Ascending aorta (tissue), 2 donors: Measurements from ENCODE around the gene LILRA2. TPM values are rescaled to one million over a fixed set of nuclear protein-coding genes. Genes with fewer than 3 reads are reported as not detected.

Experiments used
- DNase-seq, 2 donors: peaks; one replicate each; pipeline ENCODE4 v3.0.0-alpha.2; 2019; ENCODE audit warnings: low spot score in 2 of 2
- H3K27ac ChIP-seq, 2 donors: fragments of 200-600 bp; sonication (generic); one replicate each; pipeline ENCODE4 v1.5.1; 2016 to 2017; ENCODE audit warnings: mild to moderate bottlenecking in 1 of 2
- H3K27me3 ChIP-seq: fragments of 200-600 bp; sonication (generic); one replicate; pipeline ENCODE4 v1.5.1; 2017
- H3K36me3 ChIP-seq, 2 donors: fragments of 200-600 bp; sonication (generic); one replicate each; pipeline ENCODE4 v1.5.1; 2016
- H3K4me1 ChIP-seq, 2 donors: fragments of 200-600 bp; sonication (generic); one replicate each; pipeline ENCODE4 v1.5.1; 2016 to 2017; ENCODE audit warnings: mild to moderate bottlenecking in 1 of 2
- H3K4me3 ChIP-seq, 2 donors: fragments of 200-600 bp; sonication (generic); one replicate each; pipeline ENCODE4 v1.5.1; 2016 to 2017; ENCODE audit warnings: mild to moderate bottlenecking in 1 of 2
- H3K9me3 ChIP-seq, 2 donors: fragments of 200-600 bp; sonication (generic); one replicate each; pipeline ENCODE4 v1.5.1; 2016
- intact Hi-C: fragments of 100-400 bp; cut with DNase I; formaldehyde crosslinking; loops from one replicate; pipeline ENCODE4 v1.15.1; 2023
- total RNA-seq: library from RNA; depleted of rRNA; stranded (reverse); fragments of >200 nt; gene quantifications from one replicate; pipeline ENCODE4 v1.1.0, GENCODE V29; 2016
- TF ChIP-seq, protein P1 (sequence below), 3 experiments: fragments of 200-600 bp in 2 of 3; fragments of 450-650 bp in 1 of 3; sonication (generic) in 2 of 3; IDR thresholded peaks; one replicate each; pipeline ENCODE4 v1.5.1; 2016 to 2019; ENCODE audit warnings: antibody characterized with exemption in 3 of 3, mild to moderate bottlenecking in 1 of 3, moderate library complexity in 1 of 3

LILRA2 gene
- not detected for total RNA-seq

DNA sequence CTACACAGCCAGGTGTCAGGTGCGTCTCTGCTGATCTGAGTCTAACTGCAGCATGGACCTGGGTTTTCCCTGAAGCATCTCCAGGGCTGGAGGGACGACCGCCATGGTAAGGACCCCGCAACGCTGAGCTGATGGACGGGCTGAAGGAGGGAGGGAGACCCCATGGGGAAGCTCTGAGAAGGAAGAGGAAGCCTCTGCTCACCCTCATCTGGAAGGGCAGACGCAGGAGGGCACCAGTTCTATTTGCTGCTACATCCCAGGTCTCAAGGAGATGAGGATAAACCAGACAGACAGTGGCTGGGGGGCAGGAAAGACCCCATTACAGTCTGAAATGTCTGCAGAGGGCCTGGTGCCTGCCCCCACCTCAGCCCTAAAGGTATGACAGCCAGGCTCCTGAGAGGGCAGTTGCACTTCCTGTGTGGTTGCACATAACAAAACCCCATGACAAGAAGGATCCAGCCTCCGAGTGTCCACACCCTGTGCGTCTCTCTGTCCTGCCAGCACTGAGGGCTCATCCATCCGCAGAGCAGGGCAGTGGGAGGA, at the start of gene LILRA2:
Gene LILRA2 (plus strand): TSS at position 461 of the 543 bp plus-strand sequence. CDS start 89 bp downstream, outside the sequence.
- intact Hi-C loops, result no loop called here
- TF ChIP-seq, protein P1, sequence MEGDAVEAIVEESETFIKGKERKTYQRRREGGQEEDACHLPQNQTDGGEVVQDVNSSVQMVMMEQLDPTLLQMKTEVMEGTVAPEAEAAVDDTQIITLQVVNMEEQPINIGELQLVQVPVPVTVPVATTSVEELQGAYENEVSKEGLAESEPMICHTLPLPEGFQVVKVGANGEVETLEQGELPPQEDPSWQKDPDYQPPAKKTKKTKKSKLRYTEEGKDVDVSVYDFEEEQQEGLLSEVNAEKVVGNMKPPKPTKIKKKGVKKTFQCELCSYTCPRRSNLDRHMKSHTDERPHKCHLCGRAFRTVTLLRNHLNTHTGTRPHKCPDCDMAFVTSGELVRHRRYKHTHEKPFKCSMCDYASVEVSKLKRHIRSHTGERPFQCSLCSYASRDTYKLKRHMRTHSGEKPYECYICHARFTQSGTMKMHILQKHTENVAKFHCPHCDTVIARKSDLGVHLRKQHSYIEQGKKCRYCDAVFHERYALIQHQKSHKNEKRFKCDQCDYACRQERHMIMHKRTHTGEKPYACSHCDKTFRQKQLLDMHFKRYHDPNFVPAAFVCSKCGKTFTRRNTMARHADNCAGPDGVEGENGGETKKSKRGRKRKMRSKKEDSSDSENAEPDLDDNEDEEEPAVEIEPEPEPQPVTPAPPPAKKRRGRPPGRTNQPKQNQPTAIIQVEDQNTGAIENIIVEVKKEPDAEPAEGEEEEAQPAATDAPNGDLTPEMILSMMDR (IDR thresholded peaks at IDR 0.05), result no peak

DNA sequence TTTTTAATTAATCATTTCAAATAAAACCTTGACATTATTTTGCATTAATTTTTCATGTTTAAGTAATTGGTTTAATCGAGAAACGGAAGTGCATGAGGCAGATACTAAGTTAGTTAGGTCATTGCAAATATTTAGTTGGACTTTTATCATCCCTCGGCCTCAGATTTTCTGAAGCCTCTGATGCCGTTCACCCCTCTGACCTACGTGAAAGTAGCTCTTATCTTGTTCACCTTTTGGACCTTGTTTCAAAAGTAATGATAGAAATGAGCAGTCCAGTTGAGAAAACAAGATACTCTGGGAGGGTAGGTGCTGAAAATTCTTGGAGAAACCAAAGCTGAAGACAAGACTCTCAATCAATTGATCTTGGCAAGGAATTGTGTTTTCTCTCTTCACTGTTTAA, 48.0 kb upstream of the LILRA2 start:
- Histone ChIP-seq H3K27me3 (no peaks in the 10 kb centered on the region), H3K9me3 (no peaks in the 10 kb centered on the region), H3K4me1 (no peaks in the 10 kb centered on the region), H3K27ac (no peak overlapping the region), H3K4me3 (no peak overlapping the region), H3K36me3 (no peaks in the 10 kb centered on the region)
- intact Hi-C loops, result no loop called here
- no peak for DNase-seq
- TF ChIP-seq, protein P1 (IDR thresholded peaks at IDR 0.05), result no peak

More for the DNA sequence above, at the start of gene LILRA2:
- Histone ChIP-seq H3K4me3 (peak within 1 kb of the TSS in 1 of 2 donors; percentile 11), H3K36me3 (no peaks in the 10 kb centered on the region), H3K4me1 (no peaks in the 10 kb centered on the region), H3K27ac (no peak within 1 kb of the TSS), H3K27me3 (no peaks in the 10 kb centered on the region), H3K9me3 (no peaks in the 10 kb centered on the region)
- DNase-seq, result no peak

DNA sequence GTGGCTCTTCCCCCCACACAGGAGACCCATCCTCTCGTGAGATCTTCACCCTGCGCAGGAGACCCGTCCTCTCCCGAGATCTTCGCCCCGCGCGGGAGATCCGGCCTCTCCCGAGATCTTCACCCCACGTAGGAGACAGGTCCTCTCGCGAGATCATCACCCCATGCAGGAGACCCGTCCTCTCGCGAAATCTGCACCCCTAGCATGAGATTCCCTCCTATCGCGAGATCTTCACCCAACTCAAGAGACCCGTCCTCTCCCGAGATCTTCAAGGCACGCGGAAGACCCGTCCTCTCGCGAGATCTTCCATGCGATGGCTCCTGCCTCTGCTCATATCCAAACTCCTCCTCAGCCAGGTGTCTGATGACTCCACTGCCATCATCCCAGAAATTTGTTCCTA, 46.6 kb upstream of the LILRA2 start:
- Histone ChIP-seq H3K4me3 (no peak overlapping the region), H3K9me3 (no peaks in the 10 kb centered on the region), H3K27ac (no peak overlapping the region), H3K36me3 (no peaks in the 10 kb centered on the region), H3K4me1 (no peaks in the 10 kb centered on the region), H3K27me3 (no peaks in the 10 kb centered on the region)
- intact Hi-C loops, result no loop called here
- DNase-seq, result no peak
- TF ChIP-seq, protein P1 (IDR thresholded peaks at IDR 0.05), result no peak

DNA sequence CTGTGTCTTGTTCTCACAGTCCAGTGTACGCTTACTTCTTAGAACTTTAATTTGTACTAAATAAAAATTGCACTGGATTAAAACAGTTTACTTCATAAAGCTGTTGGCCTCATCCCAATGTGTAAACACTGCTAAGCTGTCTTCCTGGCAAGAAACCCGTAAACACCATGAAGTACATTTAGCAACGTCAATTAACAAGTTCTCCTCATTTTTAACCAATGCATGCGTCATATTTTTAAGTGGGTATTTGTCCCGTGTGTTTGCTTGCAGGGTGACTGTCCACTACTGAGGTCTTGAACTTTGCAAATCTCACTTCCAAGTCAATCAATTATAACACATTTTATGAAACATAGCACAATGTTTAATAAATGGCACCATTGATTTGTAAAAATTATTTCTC, 42.7 kb upstream of the LILRA2 start:
- TF ChIP-seq, protein P1 (IDR thresholded peaks at IDR 0.05), result no peak
- H3K4me3 ChIP-seq, result no peak overlapping the region
- H3K4me1 ChIP-seq, result no peaks in the 10 kb centered on the region
- DNase-seq, result no peak
- H3K9me3 ChIP-seq, result no peaks in the 10 kb centered on the region
- intact Hi-C loops, result no loop called here
- no peaks in the 10 kb centered on the region for H3K36me3 ChIP-seq
- H3K27ac ChIP-seq, result no peak overlapping the region
- no peaks in the 10 kb centered on the region for H3K27me3 ChIP-seq

DNA sequence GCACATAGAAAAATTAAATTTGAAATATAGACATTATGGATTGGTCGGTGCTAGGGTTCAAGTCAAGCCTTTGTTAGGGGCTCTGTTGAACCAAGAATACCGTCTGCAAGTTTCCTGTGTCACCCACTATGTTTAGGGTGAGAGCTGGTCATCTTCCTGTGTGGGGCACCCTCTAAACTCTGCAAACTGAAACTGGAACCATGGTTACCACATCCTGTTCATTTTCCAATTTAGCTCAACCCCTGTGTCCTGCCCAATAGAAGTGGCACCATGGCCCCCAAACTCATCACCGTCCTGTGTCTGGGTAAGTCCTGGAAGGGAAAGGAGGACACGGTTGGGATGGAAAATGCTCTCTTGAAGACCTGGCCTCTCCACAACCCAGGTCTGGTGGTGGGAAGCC, 41.1 kb upstream of the LILRA2 start:
- Histone ChIP-seq H3K9me3 (no peaks in the 10 kb centered on the region), H3K4me3 (no peak overlapping the region), H3K36me3 (no peaks in the 10 kb centered on the region), H3K27me3 (no peaks in the 10 kb centered on the region), H3K4me1 (no peaks in the 10 kb centered on the region), H3K27ac (no peak overlapping the region)
- TF ChIP-seq, protein P1 (IDR thresholded peaks at IDR 0.05), result no peak
- intact Hi-C loops, result no loop called here
- DNase-seq, result no peak

DNA sequence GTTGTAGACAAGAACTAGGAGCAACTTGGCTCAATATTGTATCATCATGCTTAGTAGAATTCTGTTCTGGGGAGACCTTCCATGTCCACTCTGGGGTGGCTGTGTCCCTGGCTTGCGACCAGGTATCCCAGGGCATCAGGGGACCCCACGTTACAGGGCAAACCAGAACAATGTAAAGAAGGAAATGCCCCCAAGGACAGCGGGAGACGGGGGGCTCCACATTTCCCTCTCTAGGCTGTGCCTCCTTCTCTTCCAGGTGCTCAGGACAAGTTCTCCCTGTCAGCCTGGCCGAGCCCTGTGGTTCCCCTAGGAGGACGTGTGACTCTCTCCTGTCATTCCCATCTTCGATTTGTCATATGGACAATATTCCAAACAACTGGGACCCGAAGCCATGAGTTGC, 40.1 kb upstream of the LILRA2 start:
- TF ChIP-seq, protein P1 (IDR thresholded peaks at IDR 0.05), result no peak
- no peak overlapping the region for H3K4me3 ChIP-seq
- H3K36me3 ChIP-seq, result no peaks in the 10 kb centered on the region
- no peaks in the 10 kb centered on the region for H3K9me3 ChIP-seq
- DNase-seq, result no peak
- no peaks in the 10 kb centered on the region for H3K27me3 ChIP-seq
- intact Hi-C loops, result no loop called here
- H3K4me1 ChIP-seq, result no peaks in the 10 kb centered on the region
- no peak overlapping the region for H3K27ac ChIP-seq
